GM19193 (cell line): ENCODE data around the gene PAEP.

Experiments used
- POLR2A ChIP-seq: IDR thresholded peaks from 4 replicates; pipeline ENCODE4 v1.6.1; 2011; ENCODE audit not compliant: insufficient read depth, insufficient read length; ENCODE audit errors: extremely low read depth

The PAEP gene

DNA sequence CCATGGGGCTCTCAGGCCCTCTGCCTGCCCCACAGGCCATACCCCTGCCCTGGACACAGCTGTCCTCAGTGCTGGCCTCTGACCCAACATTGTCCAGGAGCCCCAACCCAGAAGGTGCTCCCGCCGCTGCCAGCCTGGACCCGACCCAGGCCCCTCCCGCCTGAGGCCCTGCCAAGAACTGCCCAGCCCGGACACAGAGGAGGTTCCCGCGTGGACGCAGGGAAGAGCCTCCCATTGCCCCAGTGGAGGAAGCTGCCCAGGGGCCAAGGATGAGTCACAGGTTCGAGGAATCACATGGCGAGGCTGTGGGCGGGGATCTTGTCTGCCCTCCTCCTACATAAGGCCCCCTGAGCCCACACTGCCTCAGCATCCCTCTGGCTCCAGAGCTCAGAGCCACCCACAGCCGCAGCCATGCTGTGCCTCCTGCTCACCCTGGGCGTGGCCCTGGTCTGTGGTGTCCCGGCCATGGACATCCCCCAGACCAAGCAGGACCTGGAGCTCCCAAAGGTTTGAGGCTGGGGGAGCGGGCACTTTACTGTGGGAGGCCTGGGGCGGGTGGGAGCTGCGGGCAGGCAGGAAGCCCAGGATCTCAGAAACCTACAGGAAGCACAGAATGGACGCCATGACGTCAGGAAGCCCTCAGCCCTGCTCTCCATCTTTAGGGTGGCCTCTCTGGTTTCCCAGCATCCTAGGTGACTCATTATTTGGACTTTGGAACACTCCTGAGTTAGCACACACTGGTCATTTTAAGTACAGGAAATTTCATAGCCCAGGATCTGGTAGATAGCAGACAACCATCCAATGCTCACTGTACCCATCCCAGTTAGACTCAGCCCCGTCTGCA is at the start of gene PAEP:
TSS of gene PAEP (plus strand) at position 366 of the 844 bp plus-strand sequence.
- no peak for TF ChIP-seq POLR2A

DNA sequence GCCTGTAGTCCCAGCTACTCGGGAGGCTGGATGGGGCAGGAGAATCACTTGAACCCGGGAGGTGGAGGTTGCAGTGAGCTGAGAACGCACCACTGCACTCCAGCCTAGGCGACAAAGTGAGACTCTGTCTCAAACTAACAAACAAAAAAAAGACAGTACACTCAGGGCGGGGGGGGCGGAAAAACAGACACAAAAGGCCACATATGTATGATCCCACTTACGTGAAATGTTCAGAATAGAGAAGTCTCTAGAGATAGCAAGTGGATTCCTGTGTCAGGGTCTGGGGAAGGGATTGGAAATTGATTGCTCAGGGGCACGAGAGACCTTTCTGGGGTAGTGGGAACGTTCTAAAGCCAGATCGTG is 49.3 kb upstream of the PAEP start:
- TF ChIP-seq POLR2A = no peak

DNA sequence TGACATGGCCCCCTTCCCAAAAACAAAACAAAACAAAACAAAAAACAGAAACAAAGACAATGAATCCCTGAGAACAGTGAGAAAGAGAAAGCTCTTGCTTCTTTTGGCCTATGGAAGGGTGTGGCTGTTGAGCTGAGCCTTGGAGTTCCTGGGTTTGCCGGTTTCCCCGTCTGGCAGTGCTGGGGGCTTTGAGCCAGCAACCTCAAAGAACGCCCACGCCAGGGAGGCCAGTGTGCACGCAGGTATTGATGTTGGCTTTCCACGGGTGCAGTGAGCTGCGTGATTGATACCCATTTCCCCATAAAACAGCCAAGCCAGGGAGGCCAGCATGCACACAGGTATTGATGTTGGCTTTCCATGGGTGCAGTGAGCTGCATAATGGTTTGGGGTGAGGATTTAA is 48.7 kb upstream of the PAEP start:
- TF ChIP-seq POLR2A = no peak

DNA sequence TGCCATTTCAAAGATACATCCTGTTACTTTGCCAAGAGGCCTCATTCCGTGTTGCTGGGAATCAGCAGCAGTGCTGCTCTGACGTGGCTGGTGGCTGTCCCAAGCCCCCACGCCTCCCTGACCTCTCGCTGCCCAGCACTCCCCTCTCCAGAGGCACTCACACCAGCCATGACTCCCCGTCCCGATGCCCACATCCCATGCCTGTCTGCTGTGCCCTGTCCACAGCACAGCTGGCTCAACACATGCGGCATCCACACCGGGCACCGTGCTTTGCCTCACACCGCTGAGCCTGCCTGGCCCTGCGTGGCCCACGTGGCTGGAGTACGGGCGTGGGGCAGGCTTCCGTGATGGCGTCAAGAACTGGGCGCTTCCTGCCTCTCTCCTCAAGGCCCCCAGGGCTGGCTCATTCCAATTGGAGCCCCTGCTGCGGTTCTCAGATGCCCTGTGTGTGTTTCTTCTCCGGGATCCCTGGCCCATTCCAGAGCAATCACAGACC is 48.2 kb upstream of the PAEP start:
- no peak for TF ChIP-seq POLR2A

DNA sequence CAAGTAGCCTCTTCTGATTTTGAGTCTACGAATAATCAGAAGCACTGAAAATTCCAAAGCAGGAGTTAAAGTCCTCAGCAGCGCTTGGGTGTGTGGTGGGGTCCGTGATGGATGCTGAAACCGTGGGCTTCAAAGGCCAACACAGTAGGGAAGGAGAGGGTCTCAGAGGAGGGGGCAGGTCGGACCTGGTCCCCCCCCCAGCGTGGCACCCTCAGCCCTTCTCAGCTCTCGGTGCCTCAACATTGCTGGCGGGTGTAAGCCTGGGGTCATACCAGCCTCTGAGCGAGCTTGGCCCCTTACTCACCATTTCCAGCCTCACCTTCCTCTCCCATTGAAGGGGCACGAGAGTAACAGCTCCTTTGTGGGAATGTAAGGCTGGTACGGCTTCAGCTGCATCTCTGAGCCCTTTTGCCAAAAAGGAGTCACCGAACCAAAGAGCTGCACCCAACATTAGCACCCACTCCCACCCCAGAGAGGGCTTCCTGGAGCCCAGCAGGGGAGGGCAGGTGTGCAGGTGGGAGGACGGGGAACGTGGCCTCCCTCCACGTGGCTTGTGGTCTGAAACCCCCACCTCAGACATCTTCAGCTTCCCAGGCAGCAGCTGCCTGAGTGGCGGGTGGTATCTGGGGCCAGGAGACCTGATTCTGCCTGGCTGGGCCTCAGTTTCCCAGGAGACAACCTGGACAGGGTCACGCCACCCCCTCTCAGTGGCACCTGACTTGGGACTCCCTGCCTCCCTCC is 47.0 kb upstream of the PAEP start:
- no peak for TF ChIP-seq POLR2A

DNA sequence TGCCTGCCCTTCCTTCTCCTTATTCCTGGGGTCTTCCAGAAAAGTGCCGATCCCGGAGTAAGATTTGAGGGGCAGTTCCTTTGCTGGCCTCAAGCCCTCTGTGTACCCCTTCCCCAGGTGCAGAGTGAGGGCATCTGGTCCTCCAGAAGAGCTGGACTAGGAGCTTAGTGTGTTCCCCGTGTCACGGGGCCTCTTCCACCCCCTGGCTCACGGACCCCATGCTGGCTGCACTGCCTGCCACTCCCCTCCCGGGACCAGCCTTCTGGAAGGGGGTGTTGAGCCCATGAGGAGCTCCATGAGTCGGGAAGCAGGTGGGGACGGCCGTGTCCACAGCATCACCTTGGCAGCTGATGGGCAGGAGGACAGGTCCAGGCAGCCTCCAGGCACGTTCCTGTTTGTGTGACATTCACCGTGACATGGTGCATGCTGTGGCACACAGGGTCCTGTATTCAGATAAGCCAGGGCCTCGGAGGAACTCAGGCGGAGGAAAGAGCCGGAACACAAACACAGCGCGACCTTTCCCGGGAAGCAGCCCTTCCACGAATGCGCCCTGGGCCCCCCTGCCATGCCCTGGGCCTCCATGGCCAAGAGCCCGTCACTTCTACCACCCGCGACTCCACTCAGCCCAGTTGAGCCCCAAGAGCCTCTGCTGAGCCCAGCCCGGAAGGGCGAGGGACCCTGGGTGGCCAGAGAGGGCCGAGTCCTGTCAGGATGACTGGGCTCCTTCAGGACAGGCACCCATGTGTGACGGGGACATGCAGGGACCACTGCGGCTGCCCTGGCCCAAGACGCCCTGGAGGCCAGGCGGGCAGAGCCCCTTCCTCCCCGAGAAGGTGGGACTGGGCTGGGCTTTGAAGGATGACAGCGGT is 46.2 kb upstream of the PAEP start:
- TF ChIP-seq POLR2A = no peak

DNA sequence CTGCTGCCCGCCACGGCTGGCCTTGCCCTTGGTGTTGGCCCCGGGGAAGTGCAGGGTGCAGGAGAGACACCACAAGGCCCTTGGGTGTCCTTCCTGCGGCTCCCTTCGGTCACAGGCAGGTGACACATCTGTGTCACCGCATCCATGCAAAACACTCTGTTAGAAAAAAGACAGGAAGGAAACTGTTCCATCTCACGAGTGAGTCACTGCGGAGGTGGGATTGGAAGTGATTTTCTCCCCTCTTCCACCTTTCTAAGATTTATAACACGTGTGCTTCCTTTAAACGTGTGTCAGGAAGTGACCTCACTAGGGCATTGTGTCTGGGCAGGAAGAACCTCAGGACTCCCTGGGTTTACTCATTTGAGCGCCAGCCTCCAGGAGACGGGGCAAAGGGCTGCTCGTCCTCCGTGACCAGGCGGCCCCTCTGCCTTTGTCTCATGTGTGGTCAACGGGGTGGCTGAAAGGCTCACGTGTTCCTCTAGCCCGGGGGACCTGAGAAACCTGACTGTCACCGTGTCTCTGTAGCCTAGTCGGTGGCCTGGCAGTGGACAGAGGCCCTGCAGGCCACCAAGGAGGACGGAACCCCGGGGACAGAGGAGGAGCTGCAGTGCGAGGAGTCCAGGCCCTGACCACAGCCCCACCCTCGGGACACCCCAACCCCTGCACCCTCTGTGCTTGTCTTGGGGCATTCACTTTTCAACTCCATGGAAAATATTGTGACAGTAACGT is 45.3 kb upstream of the PAEP start:
- TF ChIP-seq POLR2A = no peak

DNA sequence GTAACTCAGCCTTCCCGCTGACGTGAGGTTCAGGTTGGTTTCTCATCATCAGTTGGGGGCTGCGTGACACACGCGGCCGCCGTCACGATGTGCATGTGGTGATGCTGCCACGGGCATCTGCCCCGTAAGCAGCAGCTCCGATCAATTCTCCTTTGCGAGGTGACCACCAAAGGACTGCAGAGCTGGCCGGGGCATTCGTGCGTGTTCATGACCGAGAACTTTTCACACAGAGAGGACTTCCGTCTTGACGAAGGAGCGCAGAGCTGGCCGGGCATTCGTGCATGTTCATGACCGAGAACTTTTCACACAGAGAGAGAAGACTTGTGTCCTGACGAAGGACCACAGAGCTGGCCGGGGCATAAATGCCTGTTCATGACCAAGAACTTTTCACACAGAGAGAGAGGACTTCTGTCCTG is 44.1 kb upstream of the PAEP start:
- TF ChIP-seq POLR2A = no peak

DNA sequence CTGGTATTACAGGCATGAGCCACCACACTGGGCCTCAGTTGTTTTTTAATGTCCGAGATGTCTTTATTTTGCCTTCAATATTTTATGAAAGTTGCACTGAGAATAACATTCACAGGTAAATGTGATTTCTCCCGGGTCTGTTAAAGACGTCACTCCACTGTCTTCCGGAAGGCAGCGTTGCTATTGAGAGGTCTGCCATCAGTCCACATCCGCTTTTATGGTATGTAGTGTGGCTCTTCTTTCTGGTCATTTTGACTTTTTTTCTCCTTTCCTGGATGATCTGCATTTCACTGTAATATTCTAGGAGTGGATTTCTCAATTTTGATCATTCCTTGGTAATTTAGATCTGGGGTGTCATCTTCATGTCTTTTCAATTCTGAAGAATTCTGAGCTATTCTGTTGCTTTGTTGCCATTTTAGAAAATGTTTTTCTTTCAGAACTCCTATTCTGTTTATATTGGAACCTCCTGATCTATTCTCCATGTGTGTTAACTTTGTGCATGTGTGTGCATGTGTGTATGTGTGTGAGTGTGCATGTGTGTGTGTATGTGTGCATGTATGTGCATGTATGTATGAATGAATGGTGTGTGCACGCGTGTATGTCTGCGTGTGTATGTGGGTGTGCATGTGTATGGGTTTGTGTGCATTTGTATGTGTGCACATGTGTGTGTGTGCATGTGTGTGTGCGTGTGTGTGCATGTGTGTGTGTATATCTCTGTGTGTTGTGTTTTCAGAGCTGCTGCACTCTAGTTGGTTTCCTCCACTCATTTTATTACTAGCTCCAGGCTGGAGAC is 42.2 kb upstream of the PAEP start:
- no peak for TF ChIP-seq POLR2A

DNA sequence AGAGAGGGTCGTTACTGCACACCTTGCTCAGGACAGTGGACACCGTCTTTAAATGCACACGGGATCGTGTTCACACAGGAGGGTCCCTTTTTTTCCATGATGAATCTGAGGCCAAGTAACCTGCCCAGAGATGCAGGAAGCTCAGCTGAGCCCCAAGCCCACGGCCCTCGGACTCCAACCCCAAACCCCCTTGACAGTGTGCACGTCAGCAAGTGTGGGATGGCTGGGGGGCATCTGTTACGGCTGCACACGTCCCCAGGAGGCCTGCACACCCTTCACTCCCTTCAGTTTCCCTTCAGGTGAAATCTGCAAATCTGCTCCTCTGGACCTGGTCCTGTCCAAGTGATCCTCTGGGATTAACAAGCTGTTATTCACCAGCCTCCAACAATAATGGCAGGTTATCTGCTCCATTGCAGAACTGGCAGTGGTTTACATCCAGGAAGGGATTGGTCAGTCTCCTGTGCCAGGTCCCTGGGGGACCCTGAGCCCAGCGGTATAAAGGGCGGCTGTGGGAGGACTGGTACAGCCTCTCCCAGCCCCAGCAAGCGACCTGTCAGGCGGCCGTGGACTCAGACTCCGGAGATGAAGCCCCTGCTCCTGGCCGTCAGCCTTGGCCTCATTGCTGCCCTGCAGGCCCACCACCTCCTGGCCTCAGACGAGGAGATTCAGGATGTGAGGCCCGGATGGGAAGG is 40.5 kb upstream of the PAEP start, which contains the start of gene LCN1:
TSS of gene LCN1 (plus strand) at position 525 of the 692 bp plus-strand sequence. CDS start at position 583, 58 bp downstream.
- TF ChIP-seq POLR2A = no peak

DNA sequence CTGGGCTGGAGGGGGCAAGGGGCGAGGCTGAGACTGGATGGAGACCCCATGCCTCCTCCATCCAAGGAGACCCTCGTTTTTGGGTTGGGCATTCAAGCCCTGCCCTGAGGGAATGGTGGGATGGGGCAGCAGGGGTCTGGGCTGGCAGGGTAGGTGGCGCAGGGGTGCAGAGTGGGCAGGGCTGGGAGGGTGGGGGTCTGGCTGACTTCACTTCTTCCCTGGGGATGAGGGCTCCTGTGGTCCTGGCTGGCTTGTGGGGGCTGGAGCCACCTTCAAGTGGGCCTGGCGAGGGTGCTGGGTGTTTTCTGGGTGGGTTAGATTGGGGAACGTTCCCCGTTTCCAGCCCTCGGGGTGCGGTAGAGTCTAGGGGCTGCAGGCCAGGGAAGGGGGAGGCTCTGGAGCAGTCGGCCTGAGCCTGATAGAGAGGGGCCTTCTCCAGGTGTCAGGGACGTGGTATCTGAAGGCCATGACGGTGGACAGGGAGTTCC is 39.9 kb upstream of the PAEP start:
- TF ChIP-seq POLR2A = no peak

DNA sequence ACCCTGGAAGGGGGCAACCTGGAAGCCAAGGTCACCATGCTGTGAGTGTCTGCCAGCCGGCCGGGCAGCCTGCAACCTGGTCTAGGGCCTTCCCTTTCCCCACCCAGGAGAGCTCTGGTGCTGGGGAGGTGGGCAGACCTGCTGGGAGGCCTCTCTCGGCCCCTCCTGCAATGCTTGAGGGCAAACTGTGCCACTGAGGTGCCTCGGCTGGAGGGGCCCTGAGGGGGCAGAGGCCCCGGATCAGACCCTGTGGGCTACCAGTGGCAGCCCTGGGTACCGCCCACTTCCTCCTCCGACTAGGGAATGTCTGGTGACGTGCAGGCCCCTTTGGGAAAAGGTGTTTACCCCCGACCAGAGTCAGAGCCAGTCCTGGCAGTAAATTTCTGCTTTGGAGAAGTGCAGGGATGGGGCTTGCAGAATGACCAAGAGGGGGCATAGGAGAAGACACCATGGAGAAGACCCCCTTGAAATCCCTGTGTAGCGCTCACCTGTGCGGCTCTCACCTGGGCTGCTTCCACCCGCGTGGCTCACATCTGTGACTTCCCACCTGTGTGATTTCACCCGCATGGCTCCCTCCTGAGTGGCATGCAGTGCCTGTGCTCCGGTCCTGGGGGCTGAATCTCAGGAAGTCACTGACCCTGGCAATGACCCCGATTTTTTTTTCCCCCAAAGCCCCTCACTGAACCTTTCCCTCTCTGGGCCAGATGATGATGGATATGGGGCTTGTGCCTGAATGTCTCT is 39.2 kb upstream of the PAEP start:
- no peak for TF ChIP-seq POLR2A
